NCI-H1436 (cell line): ENCODE measurements around the gene ZNF609.

Source experiments
- DNase-seq: peaks from one replicate; lab custom pipeline; 2025; lab: John Stamatoyannopoulos, UW

The ZNF609 gene

GRCh38 chr15:64696481-64696880 is 236.1 kb downstream of the ZNF609 start:
- no peak for DNase-seq

DNA sequence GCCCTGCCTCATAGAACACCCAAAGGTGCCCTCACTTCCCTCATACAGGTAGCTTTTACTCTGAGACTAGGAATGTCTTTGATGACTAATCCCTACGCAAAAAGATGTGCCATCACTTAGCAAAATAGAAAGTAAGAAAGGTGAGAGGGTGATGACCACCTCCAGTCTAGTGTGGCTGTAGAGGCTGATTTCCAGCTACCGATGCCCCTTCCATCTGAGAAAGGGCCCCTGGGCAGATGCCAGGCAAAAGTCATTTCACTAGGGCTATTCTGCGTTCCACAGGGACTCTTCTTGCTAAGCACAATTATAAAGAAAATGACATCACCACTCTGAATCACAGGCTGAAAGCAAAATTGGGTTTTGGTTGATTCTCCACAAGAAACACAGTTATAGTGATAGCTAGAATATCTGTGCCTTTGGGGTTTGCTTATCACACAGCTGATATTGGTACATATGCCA is 237.6 kb downstream of the ZNF609 start:
- no peak for DNase-seq

DNA sequence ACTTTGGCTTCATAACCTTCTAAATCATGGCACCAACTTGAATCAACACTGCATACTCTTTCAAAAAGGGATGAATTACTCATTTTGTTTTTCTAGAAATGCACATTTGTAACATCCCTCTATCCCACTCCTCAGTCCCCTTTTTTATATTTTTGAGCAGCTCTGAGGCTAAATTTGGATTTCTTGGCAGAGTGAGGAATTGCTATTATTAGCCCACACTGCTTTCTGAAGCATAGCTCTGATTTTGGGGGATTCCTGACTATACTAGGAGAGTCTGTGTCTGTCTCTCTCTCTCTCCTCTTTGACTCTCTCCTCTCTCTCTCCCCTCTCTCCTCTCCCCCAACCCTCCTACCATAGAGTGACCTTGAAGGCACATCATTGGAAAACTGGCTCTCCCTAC is 238.4 kb downstream of the ZNF609 start:
- no peak for DNase-seq

GRCh38 chr15:64699751-64700388 is 239.5 kb downstream of the ZNF609 start:
- peak; percentile 8 for DNase-seq

DNA sequence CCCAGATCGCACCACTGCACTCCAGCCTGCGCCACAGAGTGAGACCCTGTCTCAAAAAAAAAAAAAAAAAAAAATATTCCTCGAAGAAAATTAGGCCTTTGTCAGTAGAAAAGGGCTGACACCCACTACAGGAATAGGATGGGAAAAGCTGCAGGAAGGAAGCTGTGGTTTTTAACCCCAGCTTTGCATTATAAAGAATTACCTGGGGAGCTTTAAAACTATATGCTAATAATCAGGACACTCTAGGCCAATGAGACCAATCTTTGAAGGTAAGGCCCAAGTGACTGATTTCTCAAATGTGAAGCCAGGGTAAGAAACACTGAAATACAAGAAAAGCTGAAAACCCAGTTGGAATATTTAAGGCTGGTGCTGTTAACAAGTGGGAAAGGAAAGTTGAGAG is 240.7 kb downstream of the ZNF609 start:
- DNase-seq, result no peak

DNA sequence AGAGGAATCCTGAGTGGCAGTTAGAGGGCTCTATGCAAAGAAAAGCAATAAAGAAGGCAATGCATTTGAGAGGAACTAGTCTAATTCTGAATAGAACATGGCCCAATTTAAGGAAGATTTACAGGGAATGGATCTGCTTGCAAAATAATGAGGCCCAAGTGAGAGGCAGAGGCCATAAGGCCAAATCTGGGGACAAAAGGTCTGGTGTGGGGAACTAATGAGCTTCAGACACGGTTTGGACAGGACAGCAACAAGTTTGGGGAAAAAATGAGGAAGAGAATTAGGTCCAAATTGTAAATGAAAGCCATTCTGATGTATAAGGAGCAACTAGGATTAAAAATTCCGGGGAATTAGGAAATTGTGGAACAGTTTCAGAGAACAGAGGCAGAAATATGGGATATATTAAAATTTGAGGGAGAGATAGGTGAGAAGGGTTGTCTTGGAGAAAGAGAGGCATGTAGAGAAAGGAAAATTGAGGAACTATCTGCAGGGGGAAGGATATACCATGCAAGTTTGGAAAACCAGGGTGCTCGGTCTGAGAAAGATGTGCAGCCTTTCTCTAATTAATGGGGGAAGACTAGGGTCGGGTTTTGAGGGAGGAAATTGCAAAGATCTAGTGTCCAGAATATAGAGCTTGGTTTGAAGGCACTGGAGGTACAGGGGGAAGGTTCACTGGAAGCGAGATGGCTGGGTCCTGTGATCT is 241.3 kb downstream of the ZNF609 start:
- DNase-seq, result no peak

DNA sequence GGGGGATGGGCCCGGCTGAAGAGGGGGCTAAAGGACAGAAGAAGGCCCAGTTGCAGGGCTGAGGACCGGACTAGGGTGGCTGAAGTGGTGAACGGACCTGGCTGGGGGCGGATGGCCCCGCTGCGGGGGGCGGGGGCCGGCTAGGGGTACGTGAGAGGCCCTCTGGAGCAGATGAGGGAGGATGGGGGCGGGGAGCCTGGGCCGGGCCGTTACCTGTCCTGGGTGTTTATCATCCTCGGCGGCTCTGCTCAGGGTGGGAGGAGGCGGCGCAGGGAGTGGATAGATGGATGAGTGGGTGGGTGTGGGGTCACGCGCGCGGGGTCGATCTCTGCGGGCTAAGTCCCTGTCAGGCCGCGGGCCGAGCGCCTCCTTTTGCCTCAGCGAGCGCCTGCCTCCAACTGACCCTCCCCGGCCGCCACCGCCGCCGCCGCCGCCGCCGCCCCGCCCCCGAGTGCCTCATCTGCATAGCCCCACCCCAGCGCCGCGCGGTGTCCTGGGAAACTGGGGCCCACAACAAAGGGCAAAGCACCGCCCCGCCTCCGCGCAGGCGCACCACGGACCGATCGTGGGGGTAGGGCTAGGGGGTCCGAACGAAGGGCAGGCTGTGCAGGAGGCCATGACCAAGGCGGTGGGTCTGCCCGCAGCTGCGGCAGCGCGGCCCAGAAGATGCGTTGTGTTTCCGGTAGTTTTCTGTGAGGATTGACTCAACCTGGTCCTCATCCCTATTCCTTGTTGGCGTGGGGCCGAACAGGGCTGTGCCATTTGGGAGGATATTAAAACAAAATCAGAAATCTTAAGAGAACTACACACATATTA is 242.6 kb downstream of the ZNF609 start:
- DNase-seq, result peak; percentile 92

DNA sequence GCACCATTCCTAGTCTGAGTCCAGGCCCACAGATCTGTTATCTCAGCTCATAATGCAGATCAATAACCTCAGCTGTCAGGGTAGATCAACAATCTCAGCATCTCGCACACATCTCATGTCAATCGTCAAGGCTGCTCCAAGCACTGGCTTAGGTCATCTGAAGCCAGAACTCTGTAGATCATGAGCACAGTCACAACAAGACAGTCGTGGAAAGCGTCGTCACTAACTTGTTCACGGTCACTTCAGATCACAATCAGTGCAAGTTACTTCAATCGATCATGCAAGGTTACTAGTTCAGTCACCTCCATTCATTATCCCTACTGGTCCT is 243.2 kb downstream of the ZNF609 start:
- DNase-seq, result no peak

DNA sequence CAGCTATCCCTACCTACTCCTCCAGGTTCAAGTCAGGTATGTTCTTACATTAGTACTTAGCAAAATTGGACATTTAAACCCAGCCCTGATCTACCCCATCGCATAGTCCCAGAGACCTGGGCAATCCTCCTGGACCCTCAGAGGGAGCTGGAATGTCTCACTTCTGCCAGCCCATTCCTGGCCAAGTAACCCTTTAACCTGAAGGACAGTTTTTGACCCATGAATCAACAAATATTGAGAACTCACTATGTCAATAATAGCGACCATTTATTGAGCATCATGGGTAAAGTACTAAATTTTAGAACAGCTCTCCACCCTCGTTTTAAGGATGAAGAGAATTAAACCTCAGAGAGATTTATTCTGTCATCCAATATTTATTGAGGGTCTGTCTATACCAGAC is 244.6 kb downstream of the ZNF609 start:
- no peak for DNase-seq

- no peak for DNase-seq
Measured at GRCh38 chr15:64706011-64706911, 245.9 kb downstream of the ZNF609 start.

DNA sequence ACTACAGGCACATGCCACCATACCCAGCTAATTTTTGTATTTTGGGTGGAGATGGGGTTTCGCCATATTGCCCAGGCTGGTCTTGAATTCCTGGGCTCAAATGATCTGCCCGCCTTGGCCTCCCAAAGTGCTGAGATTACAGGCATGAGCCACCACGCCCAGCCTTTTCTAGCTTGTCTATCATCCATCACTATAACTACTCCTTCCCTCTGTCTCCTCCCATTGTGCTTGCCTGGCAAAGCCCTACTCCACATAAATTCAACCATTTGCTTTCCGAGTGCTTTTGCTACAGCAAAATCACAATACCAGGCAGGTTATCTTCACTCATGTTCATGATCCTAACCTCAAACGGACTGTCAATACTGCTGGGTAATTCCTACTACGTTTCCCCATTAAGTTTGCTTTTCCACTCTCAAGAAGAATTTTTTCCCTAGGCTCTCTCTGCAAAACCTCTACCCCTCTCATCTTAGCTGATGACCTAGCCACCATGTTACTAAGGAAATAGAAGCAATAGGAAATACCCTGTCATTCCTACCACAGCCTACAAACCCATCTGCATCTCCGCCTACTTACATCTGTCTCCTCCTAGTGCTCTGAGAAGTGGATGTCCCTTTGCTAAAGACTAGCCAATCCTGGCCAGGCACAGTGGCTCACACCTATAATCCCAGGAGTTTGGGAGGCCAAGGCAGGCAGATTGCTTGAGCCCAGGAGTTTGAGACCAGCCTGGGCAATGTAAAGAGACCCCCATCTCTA is 250.5 kb downstream of the ZNF609 start:
- no peak for DNase-seq

DNA sequence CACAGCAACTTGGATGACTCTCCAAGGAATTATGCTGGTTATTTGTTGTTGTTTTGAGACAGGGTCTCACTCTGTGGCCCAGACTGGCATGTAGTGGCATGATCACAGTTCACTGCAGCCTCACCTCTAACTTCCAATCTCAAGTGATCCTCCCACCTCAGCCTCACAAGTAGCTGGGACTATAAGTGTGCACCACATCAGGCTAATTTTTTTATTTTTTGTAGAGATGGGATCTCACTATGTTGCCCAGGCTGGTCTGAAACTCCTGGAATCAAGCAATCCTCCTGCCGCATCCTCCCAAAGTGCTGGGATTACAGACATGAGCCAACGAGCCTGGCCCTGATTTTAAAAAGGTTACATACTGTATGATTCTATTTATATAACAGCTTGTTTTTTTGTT is 252.0 kb downstream of the ZNF609 start:
- no peak for DNase-seq

- DNase-seq, result no peak
Measured at GRCh38 chr15:64713592-64713991, 253.2 kb downstream of the ZNF609 start.

- no peak for DNase-seq
Measured at GRCh38 chr15:64716452-64716851, 256.1 kb downstream of the ZNF609 start.

GRCh38 chr15:64717130-64717529 is 256.8 kb downstream of the ZNF609 start:
- no peak for DNase-seq

DNA sequence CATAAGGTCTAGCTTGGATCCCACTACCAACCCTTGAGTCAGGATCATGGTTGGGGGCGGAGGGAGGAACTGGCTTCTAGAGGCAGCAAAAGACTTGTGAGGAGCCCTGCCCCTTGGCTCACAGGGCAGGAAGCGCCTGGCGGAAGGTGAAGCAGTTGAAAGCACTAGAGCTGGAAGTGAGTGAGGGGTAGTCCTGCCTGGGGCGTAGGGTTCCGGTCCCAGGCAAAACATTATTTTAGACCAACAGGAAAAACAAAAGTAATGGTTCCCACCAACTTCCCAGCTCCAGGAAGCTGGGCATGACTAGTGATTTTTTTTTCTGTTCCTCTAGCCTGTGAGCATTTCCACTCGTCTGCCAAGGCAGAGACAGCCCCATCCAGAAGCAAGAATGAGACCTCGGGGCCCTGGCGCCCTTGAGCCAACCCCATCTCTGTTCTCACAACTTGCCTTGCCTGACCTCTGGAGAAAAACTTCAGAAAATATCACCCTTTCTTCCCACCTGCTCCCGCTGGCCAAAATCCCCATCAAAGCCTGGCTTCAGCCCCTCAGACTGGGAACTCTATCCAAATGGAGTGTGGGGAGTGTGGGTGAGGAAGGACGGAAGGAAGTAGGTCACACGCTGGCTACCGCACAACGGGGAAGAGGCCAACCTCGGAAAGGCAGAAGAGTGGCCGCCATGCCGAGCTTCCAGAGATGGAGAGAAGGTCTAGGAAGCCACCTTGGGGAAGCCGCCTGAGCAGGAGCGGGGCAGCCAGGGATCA is 257.5 kb downstream of the ZNF609 start:
- DNase-seq, result no peak

DNA sequence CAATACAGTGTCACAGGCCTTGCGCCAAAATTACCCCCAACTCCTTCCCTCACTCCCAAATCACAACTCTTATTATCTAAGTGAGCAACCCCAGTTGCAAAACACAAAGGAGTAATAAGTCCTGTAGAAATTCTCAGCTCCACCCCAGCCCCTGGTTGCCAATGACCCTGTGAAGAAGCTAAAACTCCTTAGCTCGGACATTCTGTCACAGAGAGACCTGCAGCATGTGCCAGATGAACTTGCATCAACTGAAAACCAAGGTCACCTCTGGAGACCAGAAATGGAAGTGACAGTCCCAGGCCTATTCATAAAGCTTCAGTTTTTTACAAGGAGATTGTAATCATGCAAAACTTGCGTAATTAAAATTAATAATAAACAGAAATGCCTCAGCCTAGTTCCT is 259.8 kb downstream of the ZNF609 start:
- DNase-seq, result no peak

- no peak for DNase-seq
Measured at GRCh38 chr15:64730151-64730550, 269.8 kb downstream of the ZNF609 start.

DNA sequence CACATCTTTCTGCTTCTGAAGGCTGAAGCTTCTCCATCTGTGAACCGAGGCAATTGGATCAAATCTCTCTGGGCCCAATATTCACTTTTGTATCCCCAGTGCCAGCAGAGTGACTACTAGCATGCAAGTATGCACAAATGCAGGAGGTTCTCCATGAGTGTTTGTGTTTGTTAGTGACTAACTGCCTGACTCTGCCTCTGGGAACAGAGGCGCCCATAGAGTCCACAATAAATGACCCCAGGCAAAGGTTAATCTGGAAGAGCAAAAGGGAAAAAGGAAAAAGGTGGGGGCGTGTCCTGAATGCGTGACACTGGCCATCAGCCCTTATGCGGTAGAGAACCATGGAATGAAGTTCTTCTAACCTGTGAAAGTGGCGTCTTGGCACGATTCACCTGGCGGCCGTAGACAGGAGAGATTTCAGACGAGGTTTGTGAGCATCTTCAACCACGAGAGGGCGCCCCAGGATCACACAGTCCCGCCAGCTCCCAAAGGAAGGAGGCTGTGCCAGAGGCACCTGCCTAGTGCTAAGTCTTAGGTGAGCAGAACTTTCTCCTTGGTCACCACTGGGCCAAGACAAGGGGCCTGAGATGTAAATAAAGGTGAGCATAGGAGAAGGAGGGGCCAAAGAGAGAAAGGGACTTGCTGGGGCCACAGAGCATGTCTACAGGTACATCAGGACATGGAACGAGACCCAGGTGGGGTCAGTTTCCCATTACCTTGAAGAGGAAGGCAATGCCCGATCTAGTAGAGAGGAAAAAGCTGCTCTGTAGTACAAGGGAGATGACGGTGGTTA is 270.8 kb downstream of the ZNF609 start:
- DNase-seq, result peak; percentile 79

DNA sequence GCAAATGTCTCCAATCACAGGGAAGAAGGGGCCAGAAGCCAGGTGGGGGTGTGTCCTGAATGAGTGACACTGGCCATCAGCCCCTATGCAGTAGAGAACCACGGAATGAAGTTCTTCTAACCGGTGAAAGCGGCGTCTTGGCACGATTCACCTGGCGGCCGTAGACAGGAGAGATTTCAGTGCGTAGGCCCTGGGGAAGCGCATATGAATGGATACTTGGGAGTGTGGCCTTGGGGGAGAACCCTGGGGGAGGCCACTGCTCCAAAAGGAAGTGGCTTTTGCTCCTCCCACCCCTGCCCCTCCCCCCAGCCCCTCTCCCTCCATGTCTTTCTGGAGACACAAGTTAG is 271.4 kb downstream of the ZNF609 start:
- no peak for DNase-seq
